OCI-LY1 (cell line): ENCODE measurements around the gene STKLD1.

Experiments
- H2AFZ ChIP-seq: fragments of 200-600 bp; sonication (generic), shearing (Covaris generic); 2 replicates; pipeline ENCODE4 v1.6.0; 2014; ENCODE audit warnings: antibody characterized with exemption, mild to moderate bottlenecking, low read length
- H3F3A ChIP-seq: fragments of 200-600 bp; sonication (generic), shearing (Covaris generic); 2 replicates; pipeline ENCODE4 v1.6.0; 2014; ENCODE audit warnings: mild to moderate bottlenecking, antibody characterized with exemption, low read length, moderate library complexity; ENCODE audit not compliant: insufficient read depth
- H3K27ac ChIP-seq: fragments of 200-600 bp; sonication (generic); 2 replicates; pipeline ENCODE4 v1.5.1; 2014; ENCODE audit warnings: low read length, mixed run types, mild to moderate bottlenecking, low read depth; ENCODE audit not compliant: poor library complexity, severe bottlenecking
- H3K27me3 ChIP-seq: fragments of 200-600 bp; sonication (generic); 2 replicates; pipeline ENCODE4 v1.6.0; 2014; ENCODE audit warnings: antibody characterized with exemption, mild to moderate bottlenecking, low read length, moderate library complexity; ENCODE audit not compliant: insufficient read depth
- H3K36me3 ChIP-seq: fragments of 200-600 bp; sonication (generic); 2 replicates; pipeline ENCODE4 v1.6.1; 2014; ENCODE audit warnings: mild to moderate bottlenecking, antibody characterized with exemption, low read length, moderate library complexity, mixed read lengths; ENCODE audit not compliant: insufficient read depth
- H3K4me1 ChIP-seq: fragments of 200-600 bp; sonication (generic); 2 replicates; pipeline ENCODE4 v1.5.1; 2014; ENCODE audit warnings: mild to moderate bottlenecking, low read length, moderate library complexity; ENCODE audit not compliant: insufficient read depth, severe bottlenecking
- H3K4me2 ChIP-seq: fragments of 200-600 bp; sonication (generic), shearing (Covaris generic); 2 replicates; pipeline ENCODE4 v1.6.1; 2014; ENCODE audit warnings: low read length
- H3K4me3 ChIP-seq: fragments of 200-600 bp; sonication (generic); 2 replicates; pipeline ENCODE4 v1.5.1; 2014; ENCODE audit warnings: low read length, low read depth, mild to moderate bottlenecking, mixed read lengths; ENCODE audit not compliant: poor library complexity, severe bottlenecking
- H3K79me2 ChIP-seq: fragments of 200-600 bp; shearing (Covaris generic); 2 replicates; pipeline ENCODE4 v1.6.1; 2016; ENCODE audit warnings: mixed run types, low read length, mixed read lengths; ENCODE audit not compliant: insufficient read depth
- H3K9ac ChIP-seq: fragments of 200-600 bp; sonication (generic), shearing (Covaris generic); 2 replicates; pipeline ENCODE4 v1.6.1; 2014; ENCODE audit warnings: mild to moderate bottlenecking, low read length, mixed read lengths
- H3K9me2 ChIP-seq: fragments of 200-600 bp; sonication (generic), shearing (Covaris generic); 2 replicates; pipeline ENCODE4 v1.6.1; 2014; ENCODE audit warnings: low read depth, mild to moderate bottlenecking, low read length, mixed read lengths
- H3K9me3 ChIP-seq: fragments of 200-600 bp; shearing (Covaris generic); 2 replicates; pipeline ENCODE4 v1.6.1; 2014; ENCODE audit warnings: low read length, mixed read lengths
- H4K20me1 ChIP-seq: fragments of 200-600 bp; sonication (generic), shearing (Covaris generic); 2 replicates; pipeline ENCODE4 v1.6.0; 2016; ENCODE audit warnings: mild to moderate bottlenecking, low read length; ENCODE audit not compliant: insufficient read depth
- EZH2 ChIP-seq: fragments of 200-600 bp; sonication (generic), shearing (Covaris generic); IDR thresholded peaks from 2 replicates; pipeline ENCODE4 v1.8.0; 2017; ENCODE audit warnings: borderline replicate concordance, mixed run types, mild to moderate bottlenecking, antibody characterized with exemption, low read length, moderate library complexity, mixed read lengths
- TF ChIP-seq, protein P1 (sequence below): fragments of 200-600 bp; sonication (generic), shearing (Covaris generic); IDR thresholded peaks from 2 replicates; pipeline ENCODE4 v1.5.1; 2017; ENCODE audit warnings: mild to moderate bottlenecking, antibody characterized with exemption, low read length, moderate library complexity, mixed read lengths

The STKLD1 gene

DNA sequence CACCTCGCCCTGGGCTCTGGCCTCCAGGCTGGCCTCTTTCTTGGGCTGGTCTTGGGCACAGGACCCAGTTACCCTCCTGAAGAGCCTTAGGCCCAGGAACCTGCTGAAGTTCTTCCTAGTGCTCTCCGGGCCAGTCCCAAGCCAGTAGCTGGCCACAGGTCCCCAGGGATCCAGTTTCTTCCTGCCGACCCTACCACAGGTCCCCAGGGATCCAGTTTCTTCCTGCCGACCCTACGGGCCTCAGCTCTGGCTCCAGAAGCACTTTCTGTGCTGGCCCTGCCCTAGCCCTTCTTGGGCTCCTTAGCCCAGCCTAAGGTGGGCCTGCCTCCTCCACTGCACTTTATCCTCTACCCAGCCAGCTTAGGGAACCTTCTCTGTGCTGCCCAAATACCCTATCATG, 65.4 kb downstream of the STKLD1 start:
- H3K4me3 ChIP-seq: no peak overlapping the region
- TF ChIP-seq, protein P1, sequence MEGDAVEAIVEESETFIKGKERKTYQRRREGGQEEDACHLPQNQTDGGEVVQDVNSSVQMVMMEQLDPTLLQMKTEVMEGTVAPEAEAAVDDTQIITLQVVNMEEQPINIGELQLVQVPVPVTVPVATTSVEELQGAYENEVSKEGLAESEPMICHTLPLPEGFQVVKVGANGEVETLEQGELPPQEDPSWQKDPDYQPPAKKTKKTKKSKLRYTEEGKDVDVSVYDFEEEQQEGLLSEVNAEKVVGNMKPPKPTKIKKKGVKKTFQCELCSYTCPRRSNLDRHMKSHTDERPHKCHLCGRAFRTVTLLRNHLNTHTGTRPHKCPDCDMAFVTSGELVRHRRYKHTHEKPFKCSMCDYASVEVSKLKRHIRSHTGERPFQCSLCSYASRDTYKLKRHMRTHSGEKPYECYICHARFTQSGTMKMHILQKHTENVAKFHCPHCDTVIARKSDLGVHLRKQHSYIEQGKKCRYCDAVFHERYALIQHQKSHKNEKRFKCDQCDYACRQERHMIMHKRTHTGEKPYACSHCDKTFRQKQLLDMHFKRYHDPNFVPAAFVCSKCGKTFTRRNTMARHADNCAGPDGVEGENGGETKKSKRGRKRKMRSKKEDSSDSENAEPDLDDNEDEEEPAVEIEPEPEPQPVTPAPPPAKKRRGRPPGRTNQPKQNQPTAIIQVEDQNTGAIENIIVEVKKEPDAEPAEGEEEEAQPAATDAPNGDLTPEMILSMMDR: no peak
- no peak for TF ChIP-seq EZH2
- H3K36me3 ChIP-seq: no peaks in the 10 kb centered on the region
- no peaks in the 10 kb centered on the region for H3K27me3 ChIP-seq
- H3K9me3 ChIP-seq: no peaks in the 10 kb centered on the region
- H3K4me1 ChIP-seq: no peaks in the 10 kb centered on the region
- no peak overlapping the region for H2AFZ ChIP-seq
- H3K27ac ChIP-seq: no peak overlapping the region
- H3K4me2 ChIP-seq: no peak overlapping the region
- no peak overlapping the region for H3K9ac ChIP-seq
- no peaks in the 10 kb centered on the region for H3K9me2 ChIP-seq
- no peaks in the 10 kb centered on the region for H3K79me2 ChIP-seq
- no peaks in the 10 kb centered on the region for H4K20me1 ChIP-seq
- H3F3A ChIP-seq: no peaks in the 10 kb centered on the region

DNA sequence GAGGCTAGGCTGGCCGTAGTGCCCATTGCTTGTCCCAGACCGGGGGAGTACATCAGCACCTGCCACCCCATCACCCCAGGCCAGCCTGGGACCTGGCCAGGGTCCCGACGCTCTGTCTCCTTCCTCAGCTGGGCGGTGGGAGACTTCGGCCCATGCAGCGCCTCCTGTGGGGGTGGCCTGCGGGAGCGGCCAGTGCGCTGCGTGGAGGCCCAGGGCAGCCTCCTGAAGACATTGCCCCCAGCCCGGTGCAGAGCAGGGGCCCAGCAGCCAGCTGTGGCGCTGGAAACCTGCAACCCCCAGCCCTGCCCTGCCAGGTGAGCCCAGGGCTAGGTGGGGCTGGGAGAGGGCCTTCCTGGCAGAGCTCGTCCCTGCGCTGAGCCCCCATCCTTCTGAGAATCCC, 67.1 kb downstream of the STKLD1 start:
- Histone ChIP-seq H3K27me3 (no peaks in the 10 kb centered on the region), H3K36me3 (no peaks in the 10 kb centered on the region), H3K9me3 (no peaks in the 10 kb centered on the region), H3K27ac (no peak overlapping the region), H3F3A (no peaks in the 10 kb centered on the region), H3K4me3 (no peak overlapping the region), H3K9me2 (no peaks in the 10 kb centered on the region), H2AFZ (no peak overlapping the region), H4K20me1 (no peaks in the 10 kb centered on the region), H3K9ac (no peak overlapping the region), H3K4me2 (no peak overlapping the region), H3K79me2 (no peaks in the 10 kb centered on the region), H3K4me1 (no peaks in the 10 kb centered on the region)
- TF ChIP-seq, protein P1: no peak
- no peak for TF ChIP-seq EZH2

DNA sequence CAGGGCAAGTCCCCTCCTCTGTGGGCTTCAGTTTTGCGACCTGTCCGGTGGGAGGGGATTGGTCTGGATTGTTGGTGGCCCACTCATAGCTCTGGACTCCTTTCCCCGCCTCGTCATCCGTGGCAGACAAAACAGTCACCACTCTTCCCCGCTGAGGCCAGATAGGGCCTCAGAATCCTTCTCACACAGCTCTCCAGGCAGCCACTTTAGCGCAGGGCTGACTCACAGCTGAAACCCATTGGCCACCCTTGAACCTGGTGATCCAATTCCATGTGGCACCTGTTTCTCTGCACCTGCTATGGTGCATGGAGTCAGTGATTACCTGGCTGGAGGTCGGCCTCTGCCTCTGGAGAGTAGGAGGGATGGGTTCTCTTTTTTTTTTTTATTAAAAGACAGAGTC, 67.8 kb downstream of the STKLD1 start:
- peaks cover 3% of the 10 kb centered on the region; the same call in 1 of the 2 replicates for H3K27me3 ChIP-seq
- H3K9me3 ChIP-seq: no peaks in the 10 kb centered on the region
- H3K79me2 ChIP-seq: no peaks in the 10 kb centered on the region
- H3K4me2 ChIP-seq: no peak overlapping the region
- TF ChIP-seq EZH2: no peak
- TF ChIP-seq, protein P1: no peak
- H3F3A ChIP-seq: no peaks in the 10 kb centered on the region
- no peaks in the 10 kb centered on the region for H3K36me3 ChIP-seq
- no peak overlapping the region for H3K9ac ChIP-seq
- no peak overlapping the region for H3K27ac ChIP-seq
- no peak overlapping the region for H3K4me3 ChIP-seq
- no peak overlapping the region for H2AFZ ChIP-seq
- H4K20me1 ChIP-seq: no peaks in the 10 kb centered on the region
- no peaks in the 10 kb centered on the region for H3K4me1 ChIP-seq
- no peaks in the 10 kb centered on the region for H3K9me2 ChIP-seq
